Choroid plexus epithelial cell (primary cell): Measurements from ENCODE around the gene INTS1.

Experiments
- DNase-seq: peaks from one replicate; pipeline ENCODE4 v3.0.0-alpha.2; 2010; ENCODE audit warnings: low read depth
- H3K4me3 ChIP-seq: 2 replicates; pipeline ENCODE4 v1.5.1; 2011; ENCODE audit warnings: low read depth, mild to moderate bottlenecking, control low read depth, low read length, moderate library complexity
- TF ChIP-seq, protein P1 (sequence below): conservative IDR thresholded peaks from 2 replicates; pipeline ENCODE4 v1.5.1; 2011; ENCODE audit warnings: low read depth, mild to moderate bottlenecking, control low read depth, inconsistent platforms, low read length, moderate library complexity

INTS1 gene

DNA sequence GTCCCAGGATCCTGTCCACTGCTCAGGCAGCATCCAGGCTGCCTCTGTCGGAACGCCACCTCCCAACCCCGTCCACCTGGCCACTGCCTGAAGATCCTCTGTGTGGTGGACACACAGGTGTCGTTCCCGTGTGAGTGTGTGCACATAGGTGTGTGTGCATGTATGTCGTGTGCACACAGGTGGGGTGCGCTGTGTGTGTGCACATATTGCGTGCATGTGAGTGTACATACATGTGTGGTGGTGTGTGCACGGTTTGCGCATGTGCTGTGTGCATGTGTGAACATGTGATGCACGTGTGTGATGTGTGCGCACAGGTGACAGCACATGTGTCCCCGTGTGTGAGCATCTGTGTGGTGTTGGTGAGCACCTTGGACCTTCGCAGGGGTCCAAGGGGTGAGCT is 44.8 kb upstream of the INTS1 start:
- TF ChIP-seq, protein P1, sequence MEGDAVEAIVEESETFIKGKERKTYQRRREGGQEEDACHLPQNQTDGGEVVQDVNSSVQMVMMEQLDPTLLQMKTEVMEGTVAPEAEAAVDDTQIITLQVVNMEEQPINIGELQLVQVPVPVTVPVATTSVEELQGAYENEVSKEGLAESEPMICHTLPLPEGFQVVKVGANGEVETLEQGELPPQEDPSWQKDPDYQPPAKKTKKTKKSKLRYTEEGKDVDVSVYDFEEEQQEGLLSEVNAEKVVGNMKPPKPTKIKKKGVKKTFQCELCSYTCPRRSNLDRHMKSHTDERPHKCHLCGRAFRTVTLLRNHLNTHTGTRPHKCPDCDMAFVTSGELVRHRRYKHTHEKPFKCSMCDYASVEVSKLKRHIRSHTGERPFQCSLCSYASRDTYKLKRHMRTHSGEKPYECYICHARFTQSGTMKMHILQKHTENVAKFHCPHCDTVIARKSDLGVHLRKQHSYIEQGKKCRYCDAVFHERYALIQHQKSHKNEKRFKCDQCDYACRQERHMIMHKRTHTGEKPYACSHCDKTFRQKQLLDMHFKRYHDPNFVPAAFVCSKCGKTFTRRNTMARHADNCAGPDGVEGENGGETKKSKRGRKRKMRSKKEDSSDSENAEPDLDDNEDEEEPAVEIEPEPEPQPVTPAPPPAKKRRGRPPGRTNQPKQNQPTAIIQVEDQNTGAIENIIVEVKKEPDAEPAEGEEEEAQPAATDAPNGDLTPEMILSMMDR = no peak
- H3K4me3 ChIP-seq = no peak overlapping the region

DNA sequence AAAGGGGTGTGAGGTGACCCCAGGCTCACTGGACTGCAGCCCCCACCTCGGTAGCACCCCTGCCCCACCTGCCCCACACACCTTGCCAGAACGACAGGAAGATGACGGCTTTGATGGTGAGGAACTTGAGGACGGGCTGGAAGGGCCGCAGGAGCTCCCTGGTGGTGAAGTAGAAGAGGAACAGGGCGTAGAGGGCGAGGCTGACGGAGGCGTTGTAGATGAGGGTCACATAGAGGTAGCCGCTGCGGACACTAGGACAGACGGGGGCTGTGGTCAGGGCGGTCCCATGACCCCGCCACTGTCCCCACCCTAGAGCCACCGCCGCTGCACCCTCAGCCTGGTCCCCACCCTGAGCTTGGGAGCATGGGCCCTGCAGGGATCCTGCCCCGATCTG is 44.2 kb upstream of the INTS1 start:
- TF ChIP-seq, protein P1 = peak; percentile 37
- no peak overlapping the region for H3K4me3 ChIP-seq
- DNase-seq = no peak

More for the DNA sequence above, 44.8 kb upstream of the INTS1 start:
- no peak for DNase-seq

DNA sequence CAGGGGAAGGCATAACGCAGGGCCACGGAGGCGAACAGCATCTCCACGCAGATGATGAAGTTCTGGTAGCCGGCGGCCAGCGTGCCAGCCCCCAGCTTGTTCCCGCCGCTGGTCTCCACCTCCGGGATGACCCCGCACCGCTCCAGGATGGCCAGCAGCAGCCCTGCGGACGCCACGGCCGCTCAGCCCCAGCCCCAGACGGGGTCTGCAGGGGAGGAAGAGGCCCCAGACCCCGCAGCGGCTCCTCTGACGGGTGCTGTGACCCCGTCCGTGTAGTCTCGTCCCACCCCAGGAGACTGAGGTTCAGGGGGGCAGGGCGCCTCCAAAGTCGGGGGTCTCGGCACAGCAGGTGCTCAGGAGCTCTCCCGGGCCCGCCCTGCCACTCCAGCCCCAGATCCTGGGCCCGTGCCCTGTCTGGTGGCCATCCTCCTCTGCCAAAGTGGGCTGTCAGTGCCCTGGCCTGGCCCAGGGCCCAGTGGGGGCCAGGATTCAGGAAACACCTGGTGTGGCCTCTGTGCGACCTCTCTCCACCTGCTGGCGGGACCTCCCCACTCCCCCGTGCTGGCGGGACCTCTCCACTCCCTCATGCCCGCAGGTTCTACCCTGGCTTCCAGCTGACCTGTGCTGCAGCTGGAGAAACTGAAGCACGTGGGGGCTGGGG is 43.7 kb upstream of the INTS1 start:
- TF ChIP-seq, protein P1 = no peak
- H3K4me3 ChIP-seq = no peak overlapping the region
- DNase-seq = no peak

DNA sequence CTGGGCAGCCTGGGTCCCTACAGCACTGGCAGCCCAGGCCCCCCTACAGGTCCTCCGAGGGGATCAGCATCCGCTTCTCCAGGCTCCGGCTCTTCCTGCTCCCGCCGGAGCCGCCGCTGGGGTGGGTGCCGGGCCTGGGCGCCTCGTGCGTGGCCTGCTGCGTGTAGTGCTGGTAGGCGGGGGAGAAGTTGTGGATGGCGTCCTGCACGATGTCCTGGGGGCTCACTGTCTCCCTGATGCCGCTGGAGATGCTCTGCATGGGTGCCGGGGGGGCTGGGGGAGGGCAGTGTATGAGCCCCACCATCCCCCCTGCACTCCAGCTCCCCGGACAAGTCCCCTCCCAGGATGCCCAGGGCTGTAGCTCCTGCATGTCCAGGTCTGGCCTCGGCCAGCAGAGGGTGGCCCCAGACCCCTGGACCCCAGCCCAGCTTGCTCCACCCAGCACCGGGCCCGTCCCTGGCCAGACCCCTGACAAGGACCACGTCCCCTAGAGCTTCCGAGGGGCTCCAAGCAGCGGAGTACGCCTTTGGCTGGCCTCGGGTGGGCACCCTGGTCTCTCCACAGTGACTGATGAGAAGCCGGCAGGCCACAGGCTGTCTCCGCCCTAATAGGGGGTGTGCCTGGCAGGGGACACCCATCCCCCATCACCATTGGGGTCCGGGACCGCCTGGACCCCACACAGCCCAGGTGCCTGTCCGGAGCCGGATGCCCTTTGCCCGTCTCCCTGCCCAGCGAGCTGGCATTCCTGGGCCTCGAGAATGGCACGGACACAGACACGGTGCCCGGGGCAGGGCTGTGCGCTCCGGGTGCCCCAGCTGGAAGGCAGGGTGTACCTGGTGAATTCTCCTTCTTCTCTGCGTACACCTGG is 43.0 kb upstream of the INTS1 start:
- H3K4me3 ChIP-seq = no peak overlapping the region
- no peak for DNase-seq
- TF ChIP-seq, protein P1 = no peak

DNA sequence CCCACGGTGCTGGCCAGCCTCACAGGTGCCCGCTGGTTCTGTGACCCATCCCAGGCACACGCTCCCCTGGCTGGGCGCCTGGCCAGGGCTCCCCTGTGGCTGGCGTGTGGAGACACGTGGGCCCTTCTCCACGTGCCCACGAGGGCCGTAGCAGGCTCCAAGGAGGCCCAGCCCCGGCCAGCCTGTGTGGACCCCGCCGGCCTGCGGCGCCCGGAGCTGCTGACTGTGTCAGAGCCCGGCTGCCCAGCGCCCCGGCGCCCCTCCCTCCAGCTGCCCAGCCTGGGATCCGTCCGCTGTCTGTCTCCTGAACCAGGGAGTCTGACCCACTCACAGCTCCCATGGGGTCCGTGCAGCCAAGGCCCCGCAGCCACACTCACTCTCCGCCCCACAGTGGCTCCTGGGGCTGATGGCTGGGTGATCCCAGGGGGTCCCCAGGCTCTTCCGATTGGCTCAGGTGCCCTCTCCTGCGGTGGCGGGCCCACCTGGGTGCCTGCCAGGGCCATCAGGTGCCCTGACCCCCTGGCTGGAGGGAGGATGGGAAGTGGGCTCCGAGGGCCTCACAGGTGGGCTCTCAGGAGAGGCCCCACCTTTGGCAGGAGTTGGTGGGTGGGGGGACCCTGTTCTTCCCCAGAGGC is 42.2 kb upstream of the INTS1 start:
- TF ChIP-seq, protein P1 = no peak
- H3K4me3 ChIP-seq = no peak overlapping the region
- no peak for DNase-seq

DNA sequence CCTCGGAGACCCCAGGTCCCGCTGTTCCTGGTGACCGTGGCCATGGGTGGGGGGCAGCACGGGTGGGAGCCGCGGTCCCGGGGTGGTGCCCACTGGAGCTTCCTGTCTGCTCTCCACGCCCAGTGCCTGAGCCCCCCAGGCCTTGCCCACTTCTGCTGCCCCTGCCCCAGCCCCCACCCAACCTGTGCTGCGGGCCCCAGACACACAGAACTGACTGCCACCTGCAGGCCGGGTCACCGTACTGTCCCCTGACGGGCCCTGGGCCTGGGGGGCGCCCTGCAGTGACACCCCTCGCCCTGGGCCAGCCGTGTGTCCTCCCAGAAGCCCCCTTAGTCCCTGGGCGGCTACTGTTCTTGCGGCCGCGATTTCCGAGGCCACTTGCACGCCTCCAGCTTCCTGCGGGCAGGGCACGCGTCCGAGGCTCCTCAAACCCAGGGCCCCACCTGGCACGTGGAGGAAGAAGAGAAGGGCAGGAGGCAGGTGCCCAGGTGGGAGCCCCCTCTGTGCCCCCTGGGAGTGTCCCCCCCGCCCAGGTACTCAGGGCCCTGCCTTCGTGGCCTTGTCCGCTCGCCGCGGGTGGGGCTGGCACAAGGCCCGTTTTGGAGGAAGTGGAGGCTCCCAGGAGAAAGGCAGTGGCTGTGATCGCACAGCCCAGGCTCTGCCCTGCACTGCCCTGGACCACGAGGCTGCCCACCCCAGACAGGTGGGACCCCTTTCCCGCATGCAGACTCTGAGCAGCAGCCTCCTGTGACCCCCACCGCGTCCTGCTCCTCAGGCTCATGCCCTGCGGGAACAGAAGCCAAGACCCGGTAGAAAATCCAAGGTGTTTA is 41.4 kb upstream of the INTS1 start:
- no peak overlapping the region for H3K4me3 ChIP-seq
- DNase-seq = no peak
- TF ChIP-seq, protein P1 = no peak
